ENCODE results near the gene P2RY2.

Gene P2RY2

GRCh38 chr11:73218106-73218829 lies at the start of gene P2RY2:
P2RY2 (plus strand) TSS chr11:73218281; CDS start chr11:73234160, 15,879 bp downstream.
- no peaks in the 10 kb centered on the region for H3K79me2 ChIP-seq (ENCODE audit: control insufficient read depth, low read length)
- H3K4me2 ChIP-seq (ENCODE audit: low read length) = peak within 1 kb of the TSS; percentile 46
- TF ChIP-seq CTCF (IDR thresholded peaks at IDR 0.05; ENCODE audit: low read depth, low read length, poor library complexity, severe bottlenecking) (peak; percentile 44), EZH2phosphoT487 (IDR thresholded peaks at IDR 0.05; ENCODE audit: borderline replicate concordance, low read length) (no peak)
- H3K4me3 ChIP-seq (ENCODE audit: low read length) = peak within 1 kb of the TSS; percentile 40
- H3K27me3 ChIP-seq (ENCODE audit: control insufficient read depth, low read length) = peaks cover 32% of the 10 kb centered on the region
- H3F3A ChIP-seq (ENCODE audit: control insufficient read depth, insufficient read depth) = no peaks in the 10 kb centered on the region
- no peaks in the 10 kb centered on the region for H3K9me2 ChIP-seq (replicated peaks; ENCODE audit: control insufficient read depth, low read length)
- no peaks in the 10 kb centered on the region for H3K9me3 ChIP-seq (ENCODE audit: control insufficient read depth, insufficient read depth, low read length)
- peaks cover 12% of the 10 kb centered on the region for H3K4me1 ChIP-seq (ENCODE audit: control insufficient read depth, low read length)
- H3K36me3 ChIP-seq (ENCODE audit: control insufficient read depth, low read length) = no peaks in the 10 kb centered on the region
- no peak within 1 kb of the TSS for H3K27ac ChIP-seq (ENCODE audit: low read depth, low read length)
- H4K20me1 ChIP-seq (ENCODE audit: control insufficient read depth, insufficient read depth, low read depth, low read length) = no peaks in the 10 kb centered on the region

GRCh38 chr11:73168925-73169579 lies 49.0 kb upstream of the P2RY2 start:
- peak overlapping the region; percentile 70 for H3K4me2 ChIP-seq (ENCODE audit: low read length)
- TF ChIP-seq EZH2phosphoT487 (IDR thresholded peaks at IDR 0.05; ENCODE audit: borderline replicate concordance, low read length) (no peak), CTCF (IDR thresholded peaks at IDR 0.05; ENCODE audit: low read depth, low read length, poor library complexity, severe bottlenecking) (no peak)
- no peaks in the 10 kb centered on the region for H3K79me2 ChIP-seq (ENCODE audit: control insufficient read depth, low read length)
- peaks cover 92% of the 10 kb centered on the region for H3K4me1 ChIP-seq (ENCODE audit: control insufficient read depth, low read length)
- peak overlapping the region; percentile 66 for H3K27ac ChIP-seq (ENCODE audit: low read depth, low read length)
- H3K4me3 ChIP-seq (ENCODE audit: low read length) = peak overlapping the region; percentile 61
- H3K9me2 ChIP-seq (replicated peaks; ENCODE audit: control insufficient read depth, low read length) = no peaks in the 10 kb centered on the region
- no peaks in the 10 kb centered on the region for H4K20me1 ChIP-seq (ENCODE audit: control insufficient read depth, insufficient read depth, low read depth, low read length)
- no peaks in the 10 kb centered on the region for H3K27me3 ChIP-seq (ENCODE audit: control insufficient read depth, low read length)
- peaks cover 16% of the 10 kb centered on the region for H3F3A ChIP-seq (ENCODE audit: control insufficient read depth, insufficient read depth)
- H3K36me3 ChIP-seq (ENCODE audit: control insufficient read depth, low read length) = no peaks in the 10 kb centered on the region
- H3K9me3 ChIP-seq (ENCODE audit: control insufficient read depth, insufficient read depth, low read length) = no peaks in the 10 kb centered on the region

GRCh38 chr11:73170140-73170539 lies 47.9 kb upstream of the P2RY2 start:
- no peaks in the 10 kb centered on the region for H4K20me1 ChIP-seq (ENCODE audit: control insufficient read depth, insufficient read depth, low read depth, low read length)
- H3K4me3 ChIP-seq (ENCODE audit: low read length) = peak overlapping the region; percentile 61
- TF ChIP-seq EZH2phosphoT487 (IDR thresholded peaks at IDR 0.05; ENCODE audit: borderline replicate concordance, low read length) = no peak
- no peak for TF ChIP-seq CTCF (IDR thresholded peaks at IDR 0.05; ENCODE audit: low read depth, low read length, poor library complexity, severe bottlenecking)
- H3F3A ChIP-seq (ENCODE audit: control insufficient read depth, insufficient read depth) = peaks cover 12% of the 10 kb centered on the region
- H3K27ac ChIP-seq (ENCODE audit: low read depth, low read length) = peak overlapping the region; percentile 66
- H3K36me3 ChIP-seq (ENCODE audit: control insufficient read depth, low read length) = no peaks in the 10 kb centered on the region
- no peaks in the 10 kb centered on the region for H3K9me2 ChIP-seq (replicated peaks; ENCODE audit: control insufficient read depth, low read length)
- no peaks in the 10 kb centered on the region for H3K27me3 ChIP-seq (ENCODE audit: control insufficient read depth, low read length)
- peak overlapping the region; percentile 70 for H3K4me2 ChIP-seq (ENCODE audit: low read length)
- H3K9me3 ChIP-seq (ENCODE audit: control insufficient read depth, insufficient read depth, low read length) = no peaks in the 10 kb centered on the region
- H3K4me1 ChIP-seq (ENCODE audit: control insufficient read depth, low read length) = peaks cover 87% of the 10 kb centered on the region
- no peaks in the 10 kb centered on the region for H3K79me2 ChIP-seq (ENCODE audit: control insufficient read depth, low read length)

Data from DOHH2 (cell line).